HG03457 (cell line): Measurements from ENCODE around the gene DUSP10.

Source experiments
- ATAC-seq: cut with Tn5 transposase; IDR thresholded peaks from one replicate; pipeline ENCODE4 v1.9.1; 2021; ENCODE audit warnings: moderate number of reproducible peaks; ENCODE audit not compliant: unreplicated experiment

DUSP10 gene

GRCh38 chr1:221663321-221663720, 78.6 kb downstream of the DUSP10 start:
- no peak for ATAC-seq

- ATAC-seq, result no peak
Measured at GRCh38 chr1:221655766-221656305, 86.1 kb downstream of the DUSP10 start.
